ENCODE measurements around the gene SYT17.

GRCh38 chr16:19284207-19284606 is 116.2 kb downstream of the SYT17 start:
- TF ChIP-seq TAF1 (IDR thresholded peaks at IDR 0.05; ENCODE audit: borderline replicate concordance, low read depth, low read length) (no peak), POLR2AphosphoS5 (IDR thresholded peaks at IDR 0.05; ENCODE audit: low read depth, low read length) (no peak)
